ENCODE data around the gene WFS1.

- no peak for TF ChIP-seq GATA2 (IDR thresholded peaks at IDR 0.05; ENCODE audit: low read depth, low read length)
- no peak for TF ChIP-seq GATA3 (IDR thresholded peaks at IDR 0.05; ENCODE audit: low read depth, low read length)
Observed at GRCh38 chr4:6343939-6344408, 74.3 kb downstream of the WFS1 start.
